ENCODE results near the gene CABLES2. TPM values are rescaled to one million over a fixed set of nuclear protein-coding genes. Genes with fewer than 3 reads are reported as not detected.

The CABLES2 gene
- total RNA-seq, 4 donors from 2014 or later, result 1.1 to 2.4 (median 1.7) TPM

DNA sequence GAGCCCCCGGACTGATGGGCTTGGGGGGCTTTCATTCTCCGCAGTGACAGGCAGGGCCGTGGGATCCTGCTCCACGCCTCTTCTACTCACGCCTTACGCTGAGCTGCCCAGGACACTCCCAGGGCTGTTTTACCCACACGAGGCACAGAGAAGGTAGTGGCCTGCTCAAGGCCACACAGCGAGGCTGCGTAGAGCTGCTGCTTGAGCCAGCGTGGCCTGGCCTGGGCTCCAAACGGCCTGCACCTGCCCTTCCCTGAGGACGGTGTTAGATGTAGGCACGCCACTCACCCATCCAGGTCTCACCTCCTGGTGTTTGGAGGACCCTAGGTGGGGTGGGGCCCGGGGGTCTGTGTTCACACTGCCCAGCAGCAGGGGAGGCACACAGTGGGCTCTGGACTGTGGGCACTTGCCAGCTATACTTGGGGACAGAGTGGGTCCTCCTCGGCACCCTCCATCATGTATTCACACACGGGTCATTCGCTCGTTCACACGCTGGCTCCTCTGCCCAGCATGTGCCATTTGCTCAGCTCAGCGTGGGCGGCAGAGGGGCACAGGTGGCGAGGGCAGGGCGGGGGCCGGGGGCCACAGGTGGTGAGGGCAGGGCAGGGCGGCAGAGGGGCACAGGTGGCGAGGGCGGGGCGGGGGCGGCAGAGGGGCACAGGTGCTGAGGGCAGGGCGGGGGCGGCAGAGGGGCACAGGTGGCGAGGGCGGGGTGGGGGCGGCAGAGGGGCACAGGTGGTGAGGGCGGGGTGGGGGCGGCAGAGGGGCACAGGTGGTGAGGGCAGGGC lies 38.7 kb upstream of the CABLES2 start:
- no peak for TF ChIP-seq CTCF (IDR thresholded peaks at IDR 0.05; ENCODE audit: low read depth)

- no peak for TF ChIP-seq CTCF (IDR thresholded peaks at IDR 0.05; ENCODE audit: low read depth)
These were observed 37.2 kb upstream of the CABLES2 start for GRCh38 chr20:62444286-62444685.

- TF ChIP-seq CTCF (IDR thresholded peaks at IDR 0.05; ENCODE audit: low read depth), result no peak
These were observed 35.0 kb upstream of the CABLES2 start for GRCh38 chr20:62441987-62442539.

GRCh38 chr20:62439218-62439617 lies 32.1 kb upstream of the CABLES2 start:
- no peak for TF ChIP-seq CTCF (IDR thresholded peaks at IDR 0.05; ENCODE audit: low read depth)

- TF ChIP-seq CTCF (IDR thresholded peaks at IDR 0.05; ENCODE audit: low read depth), result no peak
These were observed 30.8 kb upstream of the CABLES2 start for GRCh38 chr20:62437927-62438326.

DNA sequence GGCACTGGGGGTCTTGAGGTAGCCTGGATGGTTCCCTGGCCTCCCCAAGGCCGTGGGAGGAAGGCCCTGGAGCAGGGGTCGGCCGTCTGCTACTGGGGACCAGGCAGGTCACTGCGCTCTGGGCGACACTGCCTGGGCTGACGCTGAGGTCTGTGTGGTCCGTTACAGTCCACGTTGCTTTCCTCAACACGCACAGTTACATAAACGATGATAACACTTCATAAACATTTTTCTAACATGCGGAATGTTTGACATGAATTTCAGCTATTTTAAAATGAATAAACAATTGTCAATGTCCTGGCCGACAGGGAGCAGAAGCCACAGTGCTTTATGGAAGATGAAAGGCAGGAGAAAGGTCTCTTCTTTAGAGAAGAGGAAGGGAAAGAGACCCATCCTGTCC lies 30.4 kb upstream of the CABLES2 start:
- TF ChIP-seq CTCF (IDR thresholded peaks at IDR 0.05; ENCODE audit: low read depth), result no peak

DNA sequence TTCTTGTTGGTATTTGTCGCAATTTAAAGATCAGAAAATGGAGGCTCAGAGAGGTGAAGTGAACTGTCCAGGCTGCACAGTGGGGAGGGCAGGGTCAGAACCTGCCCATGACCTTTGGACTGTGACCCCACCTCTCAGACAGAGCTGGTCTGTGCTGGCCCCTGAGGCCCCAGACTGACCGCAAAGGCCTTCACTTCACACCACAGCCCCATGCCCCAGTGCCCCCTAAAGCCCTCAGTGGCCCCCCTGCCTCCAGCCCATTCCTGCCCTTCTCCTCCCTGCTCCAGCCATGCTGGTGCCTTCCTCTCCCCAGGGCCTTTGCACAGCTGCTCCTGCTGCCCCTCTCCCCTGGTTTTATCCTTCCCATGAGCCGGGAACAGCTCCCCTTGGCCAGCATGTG lies 29.6 kb upstream of the CABLES2 start:
- no peak for TF ChIP-seq CTCF (IDR thresholded peaks at IDR 0.05; ENCODE audit: low read depth)

All from subcutaneous adipose tissue (tissue), 4 donors.